ENCODE measurements around the gene NALF2.

The NALF2 gene

GRCh38 chrX:69496183-69496582 lies 7.9 kb upstream of the NALF2 start:
- Histone ChIP-seq H3K9ac (ENCODE audit: insufficient read length, low read depth) (no peak overlapping the region), H3K4me3 (ENCODE audit: insufficient read length, low read depth) (no peak overlapping the region), H3K36me3 (ENCODE audit: insufficient read depth, insufficient read length, low read length) (no peaks in the 10 kb centered on the region), H3K9me3 (ENCODE audit: insufficient read depth, low read length) (no peaks in the 10 kb centered on the region), H3K27me3 (ENCODE audit: insufficient read depth, insufficient read length) (no peaks in the 10 kb centered on the region), H3K4me1 (ENCODE audit: insufficient read depth, insufficient read length) (no peaks in the 10 kb centered on the region)
- no peak for DNase-seq (ENCODE audit: low read depth, low spot score)
- no peak for TF ChIP-seq YY1 (IDR thresholded peaks at IDR 0.05; ENCODE audit: insufficient read depth, insufficient read length)
- TF ChIP-seq ZNF274 (IDR thresholded peaks at IDR 0.05; ENCODE audit: low read depth, low read length) = no peak
- no peak for TF ChIP-seq SUZ12 (IDR thresholded peaks at IDR 0.05; ENCODE audit: extremely low read depth, insufficient read depth, insufficient read length)

DNA sequence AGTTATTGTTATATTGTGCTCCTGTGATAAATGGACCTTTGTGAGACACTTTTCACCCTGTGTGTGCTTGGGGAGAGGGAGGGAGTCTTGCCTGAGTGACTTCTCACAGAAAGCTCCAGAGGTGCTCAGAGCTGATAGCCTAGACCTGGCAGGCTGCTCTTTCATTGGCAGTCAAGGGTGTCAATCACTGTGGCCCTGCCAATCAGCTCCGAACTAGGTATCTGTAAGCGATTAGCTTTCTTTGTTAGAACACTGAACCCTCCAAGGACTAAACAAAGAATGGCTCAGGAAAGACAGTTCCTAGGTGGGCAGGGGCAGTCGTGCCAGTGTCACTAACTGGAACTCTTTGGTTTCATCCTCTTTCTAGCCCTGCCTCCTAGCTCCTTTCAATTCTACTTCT lies 2.7 kb upstream of the NALF2 start:
- Histone ChIP-seq H3K27me3 (ENCODE audit: insufficient read depth, insufficient read length) (peaks cover 11% of the 10 kb centered on the region), H3K4me1 (ENCODE audit: insufficient read depth, insufficient read length) (peaks cover 7% of the 10 kb centered on the region), H3K4me3 (ENCODE audit: insufficient read length, low read depth) (no peak overlapping the region), H3K9me3 (ENCODE audit: insufficient read depth, low read length) (no peaks in the 10 kb centered on the region), H3K9ac (ENCODE audit: insufficient read length, low read depth) (no peak overlapping the region), H3K36me3 (ENCODE audit: insufficient read depth, insufficient read length, low read length) (no peaks in the 10 kb centered on the region)
- peak; percentile 27 for DNase-seq (ENCODE audit: low read depth, low spot score)
- TF ChIP-seq ZNF274 (IDR thresholded peaks at IDR 0.05; ENCODE audit: low read depth, low read length) (no peak), SUZ12 (IDR thresholded peaks at IDR 0.05; ENCODE audit: extremely low read depth, insufficient read depth, insufficient read length) (no peak), YY1 (IDR thresholded peaks at IDR 0.05; ENCODE audit: insufficient read depth, insufficient read length) (no peak)

DNA sequence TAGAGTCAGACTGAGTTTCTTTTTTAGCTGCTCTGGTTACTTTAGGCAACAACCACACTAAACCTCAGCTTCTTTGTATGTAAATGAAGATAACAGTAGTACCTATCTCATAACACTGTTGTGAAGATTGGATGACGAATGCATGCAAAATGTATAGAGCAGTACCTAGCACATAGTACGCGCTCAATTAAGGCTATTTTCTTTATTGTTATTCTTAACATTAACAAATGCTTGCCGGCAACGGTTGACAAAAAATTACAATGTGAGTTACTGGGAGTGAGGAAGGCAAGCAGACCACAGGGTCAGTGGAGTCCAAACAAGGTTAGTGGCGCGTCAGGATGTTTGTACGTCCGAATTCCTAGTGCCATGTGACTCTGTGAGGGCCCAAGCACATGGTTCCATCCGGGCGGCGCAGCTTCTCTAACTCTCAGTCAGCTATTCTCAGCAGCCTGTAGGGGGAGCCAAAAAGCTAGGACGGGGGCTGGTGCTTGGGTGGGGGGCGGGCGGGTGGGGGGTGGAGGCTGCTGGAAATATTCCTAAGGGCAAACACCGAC lies 821 bp upstream of the NALF2 start:
- DNase-seq (ENCODE audit: low read depth, low spot score) = no peak
- no peak for TF ChIP-seq ZNF274 (IDR thresholded peaks at IDR 0.05; ENCODE audit: low read depth, low read length)
- TF ChIP-seq YY1 (IDR thresholded peaks at IDR 0.05; ENCODE audit: insufficient read depth, insufficient read length) = no peak
- TF ChIP-seq SUZ12 (IDR thresholded peaks at IDR 0.05; ENCODE audit: extremely low read depth, insufficient read depth, insufficient read length) = no peak
- Histone ChIP-seq H3K9ac (ENCODE audit: insufficient read length, low read depth) (peak overlapping the region; percentile 82), H3K36me3 (ENCODE audit: insufficient read depth, insufficient read length, low read length) (peaks cover 9% of the 10 kb centered on the region), H3K4me3 (ENCODE audit: insufficient read length, low read depth) (peak overlapping the region; percentile 80), H3K27me3 (ENCODE audit: insufficient read depth, insufficient read length) (peaks cover 12% of the 10 kb centered on the region), H3K9me3 (ENCODE audit: insufficient read depth, low read length) (no peaks in the 10 kb centered on the region), H3K4me1 (ENCODE audit: insufficient read depth, insufficient read length) (peaks cover 8% of the 10 kb centered on the region)

DNA sequence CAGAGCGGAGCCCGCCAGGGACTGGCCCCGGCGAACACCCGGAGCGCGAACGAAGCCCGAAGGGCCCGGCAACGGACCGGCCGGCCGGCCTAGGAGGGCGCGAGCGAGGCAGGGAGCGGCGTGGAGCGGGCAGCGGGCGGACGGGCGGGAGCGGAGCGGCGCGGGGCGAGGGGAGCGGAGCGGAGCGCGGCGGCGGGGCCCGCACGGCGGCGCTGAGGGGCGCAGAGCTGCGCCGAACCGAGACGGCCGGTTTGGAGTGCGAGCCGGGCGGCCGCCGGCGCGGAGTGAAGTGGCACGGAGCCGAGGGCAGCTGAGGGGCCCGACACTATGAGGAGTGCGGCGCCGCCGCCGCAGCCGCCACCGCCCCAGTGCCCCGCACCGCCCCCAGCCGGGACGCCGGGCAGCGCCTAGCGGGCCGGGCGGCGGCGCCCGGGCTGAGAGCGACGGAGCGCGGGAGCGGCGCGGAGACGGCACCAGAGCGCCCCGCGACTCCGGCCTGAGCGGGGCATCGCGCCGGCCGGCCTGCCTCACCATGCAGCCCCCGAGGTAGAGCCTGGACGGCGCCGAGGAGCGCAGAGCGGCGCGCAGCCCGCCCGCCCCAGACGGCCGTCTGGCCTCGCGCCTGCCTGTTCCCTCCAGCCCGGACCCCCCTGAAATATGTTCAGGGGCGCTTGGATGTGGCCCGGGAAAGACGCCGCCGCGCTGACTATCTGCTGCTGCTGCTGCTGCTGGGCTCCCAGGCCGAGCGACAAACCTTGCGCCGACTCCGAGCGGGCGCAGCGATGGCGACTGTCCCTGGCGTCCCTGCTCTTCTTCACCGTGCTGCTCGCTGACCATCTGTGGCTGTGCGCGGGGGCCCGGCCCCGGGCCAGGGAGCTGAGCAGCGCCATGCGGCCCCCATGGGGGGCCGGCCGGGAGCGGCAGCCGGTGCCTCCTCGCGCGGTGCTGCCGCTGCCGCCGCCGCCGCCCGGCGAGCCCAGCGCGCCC lies 793 bp downstream of the NALF2 start:
- H3K36me3 ChIP-seq (ENCODE audit: insufficient read depth, insufficient read length, low read length) = peaks cover 12% of the 10 kb centered on the region
- peaks cover 12% of the 10 kb centered on the region for H3K27me3 ChIP-seq (ENCODE audit: insufficient read depth, insufficient read length)
- no peak for DNase-seq (ENCODE audit: low read depth, low spot score)
- peak overlapping the region; percentile 80 for H3K4me3 ChIP-seq (ENCODE audit: insufficient read length, low read depth)
- no peak for TF ChIP-seq SUZ12 (IDR thresholded peaks at IDR 0.05; ENCODE audit: extremely low read depth, insufficient read depth, insufficient read length)
- TF ChIP-seq YY1 (IDR thresholded peaks at IDR 0.05; ENCODE audit: insufficient read depth, insufficient read length) = no peak
- TF ChIP-seq ZNF274 (IDR thresholded peaks at IDR 0.05; ENCODE audit: low read depth, low read length) = no peak
- H3K4me1 ChIP-seq (ENCODE audit: insufficient read depth, insufficient read length) = peaks cover 10% of the 10 kb centered on the region
- no peaks in the 10 kb centered on the region for H3K9me3 ChIP-seq (ENCODE audit: insufficient read depth, low read length)
- H3K9ac ChIP-seq (ENCODE audit: insufficient read length, low read depth) = peak overlapping the region; percentile 82

GRCh38 chrX:69505772-69506616 lies 1.9 kb downstream of the NALF2 start:
- H3K4me3 ChIP-seq (ENCODE audit: insufficient read length, low read depth) = peak overlapping the region; percentile 80
- H3K36me3 ChIP-seq (ENCODE audit: insufficient read depth, insufficient read length, low read length) = peaks cover 14% of the 10 kb centered on the region
- no peak for DNase-seq (ENCODE audit: low read depth, low spot score)
- no peak for TF ChIP-seq SUZ12 (IDR thresholded peaks at IDR 0.05; ENCODE audit: extremely low read depth, insufficient read depth, insufficient read length)
- no peak for TF ChIP-seq ZNF274 (IDR thresholded peaks at IDR 0.05; ENCODE audit: low read depth, low read length)
- no peaks in the 10 kb centered on the region for H3K9me3 ChIP-seq (ENCODE audit: insufficient read depth, low read length)
- H3K9ac ChIP-seq (ENCODE audit: insufficient read length, low read depth) = peak overlapping the region; percentile 82
- H3K4me1 ChIP-seq (ENCODE audit: insufficient read depth, insufficient read length) = peaks cover 17% of the 10 kb centered on the region
- peaks cover 12% of the 10 kb centered on the region for H3K27me3 ChIP-seq (ENCODE audit: insufficient read depth, insufficient read length)

DNA sequence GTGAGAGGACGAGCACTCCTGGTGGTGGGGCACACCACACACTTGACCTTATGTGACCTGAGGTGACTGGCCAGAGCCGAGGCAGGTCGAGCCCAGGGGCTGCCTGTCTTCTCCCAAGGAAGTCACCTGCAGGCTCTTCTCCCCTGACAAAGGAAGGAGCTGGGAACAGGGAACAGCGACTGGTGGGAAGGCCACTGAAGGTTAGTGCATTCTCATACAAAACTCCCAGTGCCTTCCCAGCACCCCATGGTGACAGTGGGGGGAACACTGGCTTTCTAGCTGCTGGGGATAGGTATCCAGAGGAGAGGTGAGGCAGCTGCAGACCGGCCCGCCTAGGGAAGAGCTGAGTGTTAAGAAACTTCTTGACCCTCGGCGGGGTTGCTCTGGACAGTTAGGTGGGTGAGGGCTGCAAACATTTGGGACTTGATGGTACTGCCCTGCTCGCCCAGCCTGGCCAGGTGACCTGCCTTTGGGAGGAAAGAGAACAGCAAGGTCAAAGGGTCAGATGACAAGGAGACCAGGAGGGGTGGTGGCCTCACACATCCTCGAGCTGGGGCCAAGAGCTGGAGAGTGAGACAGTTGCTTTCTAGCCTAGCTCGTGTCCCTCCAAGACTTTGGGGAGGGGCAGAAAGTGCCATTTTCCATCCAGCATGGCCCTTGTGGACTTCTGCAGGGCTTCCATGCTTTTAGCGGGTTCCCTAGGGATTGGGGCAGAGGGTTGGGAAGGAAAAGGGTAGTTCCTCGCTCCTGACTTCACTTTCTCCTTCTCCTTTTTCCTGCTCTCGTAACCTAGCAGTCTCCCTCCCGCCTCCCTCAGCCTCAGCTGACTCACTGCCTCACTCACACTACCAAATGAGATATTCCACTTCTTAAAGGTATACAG lies 2.7 kb downstream of the NALF2 start:
- Histone ChIP-seq H3K36me3 (ENCODE audit: insufficient read depth, insufficient read length, low read length) (peaks cover 14% of the 10 kb centered on the region), H3K4me3 (ENCODE audit: insufficient read length, low read depth) (no peak overlapping the region), H3K9me3 (ENCODE audit: insufficient read depth, low read length) (no peaks in the 10 kb centered on the region), H3K9ac (ENCODE audit: insufficient read length, low read depth) (no peak overlapping the region), H3K27me3 (ENCODE audit: insufficient read depth, insufficient read length) (peaks cover 12% of the 10 kb centered on the region), H3K4me1 (ENCODE audit: insufficient read depth, insufficient read length) (peaks cover 17% of the 10 kb centered on the region)
- no peak for DNase-seq (ENCODE audit: low read depth, low spot score)
- TF ChIP-seq SUZ12 (IDR thresholded peaks at IDR 0.05; ENCODE audit: extremely low read depth, insufficient read depth, insufficient read length) (no peak), ZNF274 (IDR thresholded peaks at IDR 0.05; ENCODE audit: low read depth, low read length) (no peak), YY1 (IDR thresholded peaks at IDR 0.05; ENCODE audit: insufficient read depth, insufficient read length) (no peak)
